GM11168 (cell line): ENCODE data around the gene ABCA1.

Experiments
- in situ Hi-C: fragments of 300-500 bp; cut with MboI; formaldehyde crosslinking; loops from one replicate; pipeline ENCODE4 v1.12.0; 2022; ENCODE audit warnings: low sequenced_read_pairs; ENCODE audit not compliant: unreplicated experiment

ABCA1 gene

DNA sequence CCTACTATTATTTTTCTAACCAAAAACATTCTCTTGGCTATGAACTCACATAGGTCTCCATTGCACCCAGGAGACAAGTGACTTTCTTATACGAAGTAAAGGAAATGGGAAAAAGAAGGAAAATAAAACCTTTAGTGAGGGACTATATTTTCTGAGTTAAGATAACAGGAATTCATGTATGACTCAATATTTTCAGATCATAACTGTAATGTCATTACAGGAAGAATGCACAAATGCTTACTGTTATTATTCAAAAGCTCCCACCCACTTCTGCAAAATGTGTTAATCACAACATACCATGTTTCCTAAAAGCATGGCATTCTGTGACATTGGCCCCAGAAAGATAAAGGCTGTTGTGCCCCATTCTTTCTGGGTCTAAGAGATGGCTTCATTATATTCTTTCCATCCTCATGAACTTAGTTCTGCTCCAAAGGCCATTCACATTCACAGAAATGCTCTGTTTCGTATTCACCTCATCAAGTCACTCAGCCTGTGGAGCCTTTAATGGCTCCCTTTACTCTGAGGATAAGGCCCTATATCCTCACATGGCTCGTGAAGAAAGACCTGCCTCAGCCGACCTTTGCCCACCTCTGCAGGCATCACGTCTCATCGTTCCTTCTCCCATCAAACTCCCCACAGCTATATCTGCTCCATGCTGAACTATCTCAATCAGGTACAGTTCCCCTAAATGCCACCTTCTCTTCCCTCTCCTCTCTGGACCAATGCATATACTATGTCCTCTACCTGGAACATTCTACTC lies 77.0 kb downstream of the ABCA1 start:
- in situ Hi-C loops, result no loop called here

DNA sequence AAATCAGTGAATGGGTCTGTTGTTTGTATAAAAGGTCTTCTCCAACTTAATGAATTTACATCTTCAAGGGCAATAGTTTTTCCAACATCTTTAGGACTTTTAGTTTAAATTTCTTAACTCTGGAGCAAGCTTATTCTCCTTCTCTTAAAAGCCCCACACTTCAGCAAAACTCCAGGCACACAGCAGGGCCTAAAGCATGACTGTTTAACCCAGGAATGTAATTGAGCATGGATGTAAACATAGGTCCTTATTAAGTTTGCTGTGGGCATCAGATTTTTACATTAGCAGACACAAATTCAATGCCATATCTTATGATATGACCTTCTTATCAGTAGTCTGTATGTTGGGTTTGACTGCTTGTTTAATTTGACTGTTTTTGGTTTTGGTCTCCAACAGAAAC lies 78.9 kb downstream of the ABCA1 start:
- in situ Hi-C loops, result no loop called here

DNA sequence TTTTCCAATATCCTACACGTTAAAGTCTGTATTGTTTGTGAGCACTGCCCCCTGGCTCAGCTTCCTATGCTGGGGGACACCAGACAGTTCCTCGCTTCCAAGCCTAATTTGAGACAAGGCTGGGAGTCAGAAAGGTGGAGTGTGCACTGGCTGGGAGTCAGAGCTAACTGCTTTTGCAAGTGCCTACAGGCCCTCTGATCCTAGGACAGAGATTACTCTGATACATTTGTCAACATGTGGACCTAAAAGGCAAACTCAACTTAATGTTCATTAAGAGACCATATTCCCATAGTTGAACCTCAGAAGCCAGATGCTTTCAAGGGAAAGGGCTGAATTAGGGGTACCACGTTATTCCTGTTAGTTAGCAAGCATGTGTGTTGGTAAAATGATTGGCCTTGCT lies 83.2 kb downstream of the ABCA1 start:
- in situ Hi-C loops, result no loop called here

DNA sequence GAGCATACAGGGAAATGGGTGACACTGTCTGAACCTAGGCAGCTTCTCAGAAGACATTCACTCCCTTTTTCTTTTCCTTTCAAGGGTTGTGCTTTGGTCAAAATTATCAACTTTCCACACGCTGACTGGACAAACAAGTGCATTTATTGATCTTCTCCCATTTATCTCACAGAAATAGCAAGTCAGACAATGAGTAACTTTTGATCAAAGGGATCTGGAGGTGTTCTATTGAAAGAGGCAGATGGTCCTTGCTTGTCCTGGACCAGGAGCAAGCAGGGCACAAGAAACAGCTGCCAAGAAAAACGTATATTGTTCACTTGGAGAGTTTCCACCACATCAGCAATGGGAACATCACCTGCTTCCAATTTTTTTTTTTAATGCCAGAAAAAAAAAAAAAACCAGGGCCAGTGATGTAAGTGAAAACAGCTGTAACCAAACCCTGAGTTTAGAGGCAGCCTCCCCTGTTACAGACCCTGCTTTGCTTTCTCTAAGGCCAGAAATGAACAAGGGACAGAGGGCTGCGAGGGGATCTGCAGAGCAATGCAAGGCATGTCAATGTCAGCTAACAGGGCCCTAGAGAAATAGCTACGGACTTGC lies 84.2 kb downstream of the ABCA1 start:
- in situ Hi-C loops, result no loop called here

DNA sequence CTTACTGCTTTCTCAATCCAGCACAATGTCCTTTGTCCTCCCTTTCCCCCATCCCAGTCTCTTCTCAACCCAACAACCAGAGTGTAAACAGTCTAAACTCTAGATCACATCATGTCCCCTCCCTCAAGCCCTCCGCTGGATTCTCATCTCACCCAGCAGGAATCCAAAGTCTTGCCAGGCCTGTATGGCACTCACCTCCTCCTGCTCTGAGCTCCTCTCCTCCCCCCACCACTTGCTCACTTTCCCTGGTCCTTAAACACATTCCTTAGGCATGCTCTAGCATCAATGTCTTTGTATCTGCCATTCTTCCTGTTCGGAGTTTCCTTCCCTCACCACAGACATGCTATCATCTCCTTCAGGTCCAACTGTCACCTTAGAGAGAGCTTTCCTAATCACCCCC lies 85.3 kb downstream of the ABCA1 start:
- in situ Hi-C loops, result no loop called here

DNA sequence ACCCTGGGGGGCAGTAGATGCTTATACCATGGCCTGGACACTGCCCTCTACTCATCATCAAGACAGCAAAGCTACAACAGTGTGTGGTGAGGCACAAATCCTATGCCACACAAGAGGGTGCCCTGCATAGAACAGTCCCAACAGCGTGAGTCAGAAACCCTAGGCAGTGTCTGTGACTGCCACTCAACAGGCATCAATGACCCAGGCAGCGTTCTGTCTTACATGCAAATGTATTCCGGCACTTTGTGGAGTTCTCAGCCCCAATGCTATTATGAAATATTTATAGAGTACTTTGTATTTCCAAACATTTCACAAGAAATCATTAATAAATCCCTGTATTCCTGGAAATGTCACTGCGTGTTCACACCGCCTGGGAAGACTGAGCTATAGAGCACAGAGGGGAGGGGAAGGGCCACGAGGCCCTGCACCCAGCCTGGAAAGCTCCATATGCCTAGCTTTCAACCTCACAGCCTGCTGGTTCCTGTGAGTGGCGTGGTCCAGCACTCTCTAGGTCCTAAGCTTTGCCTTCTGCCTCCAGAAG lies 86.3 kb downstream of the ABCA1 start:
- in situ Hi-C loops, result no loop called here

DNA sequence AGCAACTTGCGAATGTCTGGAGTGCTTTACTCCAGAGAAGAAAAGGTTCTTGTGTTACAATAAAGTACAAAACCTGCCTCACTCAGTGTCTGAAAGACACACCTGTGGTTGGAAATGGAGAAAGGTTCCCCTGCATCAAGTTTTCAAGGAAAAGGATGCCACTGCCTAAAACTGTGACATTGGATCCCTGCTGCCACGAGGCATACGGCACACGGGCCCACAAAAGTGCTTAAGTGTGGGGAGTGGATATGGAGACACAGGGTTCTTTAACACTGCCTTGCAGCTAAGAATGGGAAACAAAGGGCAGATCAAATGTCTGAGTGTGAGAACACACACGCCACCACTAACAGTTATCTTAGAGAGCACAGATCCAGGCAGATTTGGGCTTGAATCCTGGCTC lies 89.0 kb downstream of the ABCA1 start:
- in situ Hi-C loops, result no loop called here

DNA sequence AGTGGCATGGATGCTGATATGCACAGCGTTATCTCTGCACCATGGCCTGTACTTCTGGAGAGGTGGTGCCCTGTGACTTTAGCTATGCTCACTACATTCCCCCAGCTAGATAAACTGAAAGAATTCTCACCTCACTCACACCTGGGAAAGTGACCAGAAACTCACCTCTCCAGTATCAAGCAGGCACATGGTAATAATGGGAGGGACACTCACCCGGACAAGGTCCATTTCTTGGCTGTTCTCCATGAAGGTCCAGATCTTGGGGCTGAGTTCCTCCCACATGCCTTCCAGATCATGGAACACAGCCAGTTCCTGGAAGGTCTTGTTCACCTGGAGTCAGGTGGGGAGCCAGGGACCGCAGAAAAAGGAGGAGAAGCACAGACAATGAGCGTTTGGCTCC lies 91.2 kb downstream of the ABCA1 start:
- in situ Hi-C loops, result no loop called here

DNA sequence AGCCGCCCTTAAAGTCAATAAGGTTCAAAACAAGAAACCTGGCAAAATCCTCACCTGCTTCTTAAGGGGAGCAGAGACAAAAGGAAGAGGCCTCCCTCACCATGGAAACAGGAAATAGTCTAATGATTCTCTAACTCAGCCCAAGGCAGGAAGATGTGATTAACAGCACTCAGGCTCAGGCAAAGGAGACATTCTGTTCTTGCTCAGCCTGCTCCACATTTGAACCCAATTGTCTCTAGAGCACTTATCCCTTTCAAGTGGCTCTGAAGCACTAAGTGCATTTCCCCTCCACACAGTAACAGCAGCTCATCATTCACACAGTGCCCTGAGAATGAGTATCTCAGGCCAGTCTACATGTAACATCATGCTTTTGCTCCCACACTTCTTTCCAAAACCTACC lies 91.7 kb downstream of the ABCA1 start:
- in situ Hi-C loops, result no loop called here

DNA sequence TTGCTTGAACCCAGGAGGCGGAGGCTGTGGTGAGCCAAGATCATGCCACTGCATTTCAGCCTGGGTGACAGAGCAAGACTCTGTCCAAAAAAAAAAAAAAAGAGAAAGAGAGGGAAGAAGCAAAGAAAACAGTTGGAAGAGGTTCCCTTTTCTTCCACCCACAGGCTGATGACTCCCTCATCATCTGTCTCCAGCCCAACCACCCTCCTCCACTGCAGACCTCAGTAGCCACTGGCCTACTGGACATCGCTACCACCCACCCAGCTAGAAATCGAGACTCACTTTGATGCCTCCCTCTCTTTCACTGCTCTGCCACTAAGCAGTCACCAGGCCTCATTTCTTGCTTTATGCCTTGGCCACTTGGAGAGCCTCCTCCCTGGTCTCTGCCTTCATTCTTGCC lies 92.8 kb downstream of the ABCA1 start:
- in situ Hi-C loops, result no loop called here

DNA sequence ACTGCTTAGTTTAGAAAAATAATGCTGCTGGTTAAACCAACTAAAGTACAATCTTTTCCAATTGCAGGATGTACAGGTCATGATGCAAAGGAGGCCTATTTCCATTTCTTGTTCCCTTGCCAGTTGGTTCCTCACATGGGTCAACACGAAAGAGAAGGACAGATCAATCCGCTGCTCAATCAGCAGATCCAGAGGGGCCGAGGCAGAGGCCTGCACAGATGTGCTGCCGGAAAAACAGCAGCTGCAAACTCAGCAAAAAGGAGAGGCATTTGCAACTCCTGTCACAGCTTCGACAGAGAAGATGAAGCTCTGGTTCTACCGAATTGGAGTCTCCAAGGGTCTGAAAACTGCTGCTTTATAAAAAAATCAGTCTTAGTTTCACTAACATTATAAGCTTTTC lies 94.3 kb downstream of the ABCA1 start:
- in situ Hi-C loops, result no loop called here

DNA sequence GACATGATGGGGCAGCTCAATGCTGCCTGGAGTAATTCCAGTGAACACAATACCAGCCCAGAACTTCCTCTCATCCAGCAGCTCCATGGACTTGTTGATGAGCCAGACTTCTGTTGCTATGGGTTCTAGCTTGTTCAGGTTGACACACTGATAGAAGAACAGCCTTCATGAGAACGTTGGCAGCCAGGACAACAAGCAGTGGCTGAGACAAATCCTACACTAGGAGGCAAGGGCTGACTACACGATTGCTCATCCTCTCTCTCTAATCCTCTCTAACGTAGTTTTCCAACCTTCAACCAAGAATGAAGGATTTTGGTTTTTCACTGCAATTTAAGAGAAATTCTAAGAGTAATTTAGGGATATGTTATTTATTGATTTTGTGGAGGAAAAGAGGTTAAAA lies 96.3 kb downstream of the ABCA1 start:
- in situ Hi-C loops, result no loop called here

DNA sequence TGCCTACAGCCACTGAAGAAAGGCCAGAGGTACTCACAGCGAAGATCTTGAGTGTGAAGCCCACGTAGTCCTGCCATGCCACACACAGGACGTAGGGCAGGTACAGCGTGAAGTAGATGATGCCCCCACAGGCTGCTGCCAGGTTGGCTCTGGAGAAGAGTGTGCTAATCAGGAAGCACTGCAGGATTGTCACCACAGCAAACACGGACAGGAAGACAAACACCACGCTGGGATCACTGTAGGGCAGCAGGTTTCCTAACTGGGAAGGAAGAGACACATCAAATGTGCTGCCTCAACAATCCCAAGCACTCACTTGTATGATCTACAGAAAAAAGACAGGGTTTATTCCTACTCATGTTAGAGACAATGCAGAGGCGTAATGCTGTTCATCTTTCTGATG lies 101.0 kb downstream of the ABCA1 start:
- in situ Hi-C loops, result no loop called here

DNA sequence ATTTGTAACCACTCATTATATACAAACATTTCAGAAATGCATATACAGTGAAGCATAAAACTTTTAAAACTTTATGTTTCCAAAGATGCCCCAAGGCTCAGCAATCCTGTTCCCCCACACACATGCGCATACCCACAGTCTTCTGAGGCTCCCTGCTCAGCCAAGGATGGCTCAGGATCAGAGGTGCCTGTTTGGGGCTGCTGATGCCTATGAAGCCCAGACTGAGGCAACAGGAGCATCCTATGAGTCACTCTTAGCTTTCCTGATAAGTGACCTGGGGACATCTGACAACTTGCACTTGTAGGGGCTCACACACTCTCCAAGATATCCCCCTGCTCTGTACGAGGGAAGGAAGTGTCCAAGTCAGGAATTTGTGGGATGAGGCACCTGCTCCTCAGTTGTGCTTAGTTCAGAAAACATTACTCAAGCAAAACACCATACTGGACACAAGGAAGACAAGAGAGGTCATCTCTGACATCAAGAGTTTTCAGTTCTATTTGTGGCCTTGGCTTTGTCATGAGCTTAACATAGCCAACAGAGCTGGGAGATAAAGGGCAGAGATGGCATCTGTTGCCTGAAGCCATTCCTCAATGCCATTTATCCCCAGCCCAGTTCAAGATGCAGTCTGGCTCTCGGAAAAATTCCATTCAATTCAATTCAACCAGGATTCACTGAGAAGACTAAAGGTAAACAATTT lies 101.7 kb downstream of the ABCA1 start:
- in situ Hi-C loops, result no loop called here

DNA sequence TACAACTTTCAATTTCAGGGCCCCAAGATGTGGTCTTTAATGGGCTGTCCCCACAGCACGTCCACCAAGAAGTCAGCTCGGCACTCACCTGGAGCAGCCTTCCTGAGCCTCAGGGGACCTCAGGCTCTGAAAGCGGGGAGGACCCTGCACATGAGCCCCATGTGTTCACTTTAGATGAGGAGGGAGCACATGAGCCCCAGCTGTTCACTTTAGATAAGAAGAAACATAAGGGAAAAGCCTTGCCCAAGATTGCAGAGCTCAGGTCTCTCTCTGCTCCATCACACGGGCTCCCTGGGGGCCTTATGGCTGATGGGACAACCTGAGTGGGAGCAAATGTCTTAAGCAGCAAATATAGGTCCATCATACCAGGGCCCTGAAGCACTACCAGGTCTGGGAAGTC lies 107.6 kb downstream of the ABCA1 start:
- in situ Hi-C loops, result no loop called here

DNA sequence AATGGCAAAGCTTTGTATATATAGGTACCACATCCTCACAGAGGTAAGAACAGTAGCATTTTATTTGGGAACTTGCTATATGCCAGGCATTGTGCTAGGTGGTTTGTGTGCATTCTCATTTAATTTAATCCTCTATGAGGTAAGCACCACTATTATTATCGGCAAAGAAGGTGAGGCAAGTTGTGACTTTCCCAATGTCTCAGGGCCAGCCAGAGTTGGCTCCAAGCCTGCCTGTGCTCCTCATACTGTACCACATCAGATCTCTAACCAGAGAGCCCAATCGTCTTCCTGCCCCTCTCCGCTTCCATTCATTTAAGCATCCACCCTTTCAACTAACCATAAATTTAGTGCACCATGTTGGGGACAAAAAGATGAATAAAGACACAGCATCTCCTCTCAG lies 108.9 kb downstream of the ABCA1 start:
- in situ Hi-C loops, result no loop called here

DNA sequence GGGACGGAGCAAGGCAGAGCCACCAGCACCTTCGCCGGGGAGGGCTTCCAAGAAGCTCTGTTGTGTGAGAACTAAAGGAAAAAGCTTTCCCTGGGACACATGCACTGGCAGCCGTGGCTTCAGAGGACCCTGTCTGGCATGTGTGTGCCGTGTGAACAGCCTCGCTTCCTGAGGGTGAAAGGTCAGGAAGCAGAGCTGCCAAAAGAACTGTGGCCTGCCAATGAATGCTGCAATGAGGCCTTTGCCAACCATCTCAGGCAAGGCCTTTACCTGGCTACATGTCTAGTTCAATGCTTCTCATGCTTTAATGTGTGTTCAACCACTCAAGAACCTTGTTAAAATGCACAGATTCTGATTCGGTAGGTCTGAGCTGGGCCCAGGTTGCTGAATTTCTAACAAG lies 110.5 kb downstream of the ABCA1 start:
- in situ Hi-C loops, result no loop called here

DNA sequence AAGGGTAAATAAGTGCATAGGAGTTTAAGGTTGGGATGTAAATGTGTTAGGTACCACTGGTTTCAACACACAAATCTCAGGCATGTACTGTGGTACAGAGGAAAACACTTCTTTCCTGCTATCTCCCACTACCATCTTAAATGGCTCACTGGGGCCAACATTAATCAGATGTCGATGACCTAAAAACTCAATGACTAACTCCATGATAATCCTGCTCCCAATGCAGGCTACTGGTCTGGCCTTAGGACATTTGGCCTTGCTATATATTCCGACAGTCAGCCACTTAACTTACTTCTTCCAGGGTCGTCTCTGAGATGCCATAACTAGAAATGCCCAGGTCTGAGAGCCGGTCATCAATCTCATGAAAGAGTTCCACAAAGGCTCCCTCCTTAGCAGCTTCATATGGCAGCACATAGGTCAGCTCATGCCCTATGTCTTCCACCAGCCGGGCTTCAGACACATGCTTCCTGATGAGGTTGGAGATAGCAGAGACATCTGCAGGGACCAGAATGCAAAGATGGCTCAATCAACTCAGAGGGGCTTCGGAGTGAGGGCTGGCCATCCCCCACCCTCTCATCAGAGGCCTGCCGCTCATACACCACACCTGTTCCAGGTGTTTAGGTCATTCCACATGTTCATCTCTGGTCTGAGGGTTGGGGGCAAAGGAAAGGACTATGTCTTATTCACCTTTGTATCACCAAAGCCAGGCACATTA lies 111.9 kb downstream of the ABCA1 start:
- in situ Hi-C loops, result no loop called here

DNA sequence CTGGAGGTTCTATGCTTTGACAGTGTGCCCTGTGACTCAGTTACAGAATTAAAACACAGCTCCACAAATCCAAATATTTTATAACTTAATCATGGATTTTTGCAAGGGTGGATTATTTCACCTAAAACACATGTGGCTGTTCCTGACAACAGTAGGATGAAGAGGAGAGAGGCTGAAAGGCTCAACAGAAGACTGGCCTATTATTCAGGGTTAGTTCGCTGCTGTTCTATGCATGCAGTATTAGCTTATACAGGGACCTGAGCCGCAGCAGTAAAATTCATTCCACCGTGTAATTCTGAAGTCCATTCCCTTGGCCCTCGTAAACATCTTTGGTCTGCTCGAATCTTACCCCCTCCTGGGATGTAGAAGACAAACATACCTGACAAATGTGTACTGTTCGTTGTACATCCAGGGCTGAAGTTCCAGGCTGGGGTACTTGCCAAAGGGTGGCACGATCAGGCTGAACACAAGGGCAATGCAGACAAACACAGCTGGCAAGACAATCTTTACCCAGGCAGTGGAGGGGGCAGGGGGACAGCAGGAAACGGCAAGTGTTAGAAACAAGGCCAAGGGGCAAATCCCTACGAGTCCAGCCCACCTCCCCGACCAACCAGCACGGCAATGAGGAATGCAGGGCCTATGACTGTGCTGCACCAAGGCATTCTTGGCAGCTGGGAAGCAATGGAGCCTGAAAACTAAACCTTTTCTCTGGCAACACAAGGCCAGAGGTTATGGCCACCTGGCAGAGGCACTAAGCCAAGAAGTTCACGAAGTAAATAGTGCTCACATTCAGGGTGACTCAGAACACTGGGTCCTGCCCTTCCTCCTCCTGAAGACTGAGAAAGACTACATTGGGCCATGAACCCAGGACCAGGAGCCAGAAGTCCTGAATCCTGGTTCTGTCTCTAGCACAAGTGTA lies 117.3 kb downstream of the ABCA1 start:
- in situ Hi-C loops, result no loop called here
